Measurements from ENCODE around the gene GPS1.

Gene GPS1

DNA sequence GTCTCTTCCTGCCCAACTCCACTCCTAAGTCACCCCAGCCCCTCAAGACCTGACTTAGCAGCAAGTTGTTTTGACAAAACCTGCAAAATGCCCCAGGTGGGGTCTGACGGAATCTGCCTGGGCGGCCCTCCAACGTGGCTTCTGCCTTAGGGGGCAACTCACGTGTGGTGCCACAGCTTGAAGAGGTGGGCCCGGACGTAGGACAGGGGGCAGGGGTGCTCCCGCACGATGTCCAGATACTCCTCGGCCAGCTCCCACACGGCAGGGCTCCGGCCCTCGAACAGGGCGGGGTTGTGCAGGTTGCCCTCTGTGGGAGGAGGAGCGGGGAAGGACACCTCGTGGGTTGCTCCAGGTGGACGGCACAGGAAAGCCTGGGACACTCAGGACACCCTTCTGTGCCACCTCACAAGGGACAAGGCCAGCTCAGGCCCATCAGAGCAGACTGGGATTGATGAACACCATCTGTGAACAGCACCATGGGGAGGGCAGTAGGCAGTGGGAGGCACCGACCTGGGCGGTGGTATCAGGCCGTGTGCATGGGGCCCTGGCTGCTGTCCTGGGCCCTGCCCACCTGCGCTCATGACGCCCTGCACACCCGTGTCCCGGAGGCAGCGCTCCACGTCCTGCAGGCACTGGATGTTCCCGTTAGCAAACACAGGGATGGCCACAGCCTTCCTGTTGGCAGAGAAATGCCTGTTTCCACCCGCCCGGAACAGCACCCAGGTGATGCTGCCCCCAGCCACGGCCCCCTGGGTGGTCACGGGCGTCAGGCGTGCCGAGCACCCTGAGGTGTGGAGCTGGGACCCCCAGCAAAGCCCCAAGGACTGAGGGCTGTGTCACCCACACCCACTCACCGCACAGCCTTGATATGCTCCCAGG is 9.6 kb downstream of the GPS1 start:
- DNase-seq = no peak

DNA sequence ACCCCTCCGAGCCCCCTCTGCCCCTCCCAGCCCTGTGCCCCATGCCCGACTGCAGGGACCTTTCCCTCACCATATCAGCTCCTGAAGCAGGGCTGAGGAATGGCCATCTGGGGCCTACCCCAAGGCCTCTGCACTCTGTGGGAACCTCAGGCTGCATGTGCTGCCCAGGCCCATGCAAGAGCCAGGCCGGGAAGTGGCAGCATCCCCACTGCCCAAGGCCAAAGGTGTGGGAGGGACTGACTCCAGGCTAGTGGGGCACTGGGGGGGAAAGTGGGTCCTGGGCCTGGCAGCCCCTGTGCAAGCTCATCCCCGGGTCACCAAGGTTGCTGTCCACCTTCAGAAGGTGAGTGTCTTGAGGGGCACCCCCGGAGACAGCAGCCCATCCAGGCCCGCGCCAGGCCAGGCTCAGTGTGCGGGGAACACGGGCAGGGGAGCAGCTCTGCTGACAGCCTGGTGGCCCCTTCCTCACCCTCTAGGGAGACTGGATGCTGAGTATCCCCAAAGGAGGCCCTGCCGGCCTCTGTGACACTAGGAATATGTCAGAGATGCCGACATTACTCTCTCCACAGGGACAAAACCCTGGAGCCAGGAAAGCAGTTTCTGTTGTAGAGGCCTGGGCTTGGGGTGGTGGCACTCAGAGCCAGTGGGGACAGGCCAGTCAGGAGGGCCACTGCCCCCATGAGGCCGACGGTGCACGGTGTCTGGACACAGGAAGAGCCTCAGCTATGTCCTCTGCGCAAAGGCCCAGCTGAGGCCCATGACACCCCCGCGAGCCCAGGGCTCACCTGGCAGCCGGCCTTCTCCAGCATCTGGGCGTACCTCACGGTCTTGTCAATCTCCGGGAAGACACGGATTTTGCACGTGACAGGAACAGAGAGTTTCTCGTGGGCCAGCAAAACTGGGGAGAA is 10.6 kb downstream of the GPS1 start:
- DNase-seq = no peak

DNA sequence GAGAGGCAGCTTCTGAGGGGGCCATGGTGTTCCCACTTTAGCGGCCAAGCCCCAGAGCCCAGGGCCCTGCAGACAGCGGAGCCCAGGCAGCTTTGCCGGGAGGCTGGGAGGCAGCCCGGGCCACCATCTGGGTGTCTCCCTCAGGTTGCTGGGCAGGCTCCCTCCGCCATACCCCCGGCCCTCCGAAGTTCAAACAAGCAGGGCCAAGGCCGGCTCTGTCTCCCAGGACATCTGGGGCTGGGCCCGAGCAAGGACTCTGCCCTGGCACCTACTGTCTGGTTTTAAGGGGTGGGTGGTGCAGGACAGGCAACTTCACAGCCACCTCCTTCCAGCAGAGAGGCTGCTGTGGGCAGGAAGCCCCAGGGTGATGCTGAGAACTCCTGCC is 11.3 kb downstream of the GPS1 start:
- DNase-seq = no peak

DNA sequence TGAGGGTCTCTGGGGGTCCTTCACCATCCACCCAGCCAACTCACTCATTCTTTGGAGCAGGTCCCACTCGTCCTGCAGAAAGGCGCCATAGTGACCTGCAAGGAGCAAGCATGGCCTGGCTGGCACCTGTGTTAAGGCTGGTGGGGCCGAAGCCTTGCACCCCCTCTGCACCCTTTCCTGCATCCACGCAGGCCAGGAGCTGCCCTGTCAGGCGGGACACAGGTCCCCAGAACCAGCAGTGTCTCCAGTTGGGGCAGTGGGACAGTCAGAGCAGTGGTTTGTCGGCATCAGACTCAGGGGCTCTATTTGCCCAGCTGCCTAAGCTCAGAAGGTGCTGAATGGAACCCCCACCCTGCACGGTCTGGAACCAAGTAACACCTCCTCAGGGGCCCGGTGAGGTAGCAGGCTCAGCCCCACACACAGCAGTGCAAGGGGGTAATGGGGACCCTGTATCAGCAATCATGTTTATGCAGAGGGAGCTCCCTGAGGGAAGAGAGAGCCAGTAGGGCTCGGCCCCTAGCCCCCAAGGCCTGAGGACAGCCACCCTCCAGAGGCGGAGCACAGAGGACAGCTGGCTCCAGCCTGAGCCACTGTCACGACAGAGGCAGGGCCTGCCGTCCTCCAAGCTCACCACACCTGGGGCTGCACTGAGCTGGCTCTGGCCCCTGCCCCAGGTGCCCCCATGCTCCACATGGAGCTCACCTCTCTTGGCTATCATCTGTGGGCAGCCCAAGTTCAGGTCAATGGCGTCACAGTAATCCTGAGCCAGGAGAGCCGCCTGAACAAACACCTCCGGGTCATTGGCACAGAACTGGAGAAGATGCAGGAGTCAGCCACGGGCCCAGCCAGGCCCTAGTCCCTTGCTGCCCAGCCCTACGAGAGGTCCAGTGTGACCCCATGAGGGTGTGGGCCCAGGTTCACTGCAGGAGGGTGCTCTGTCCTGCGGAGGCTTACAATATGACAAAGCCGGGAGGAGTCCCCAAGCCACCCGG is 12.0 kb downstream of the GPS1 start:
- no peak for DNase-seq

DNA sequence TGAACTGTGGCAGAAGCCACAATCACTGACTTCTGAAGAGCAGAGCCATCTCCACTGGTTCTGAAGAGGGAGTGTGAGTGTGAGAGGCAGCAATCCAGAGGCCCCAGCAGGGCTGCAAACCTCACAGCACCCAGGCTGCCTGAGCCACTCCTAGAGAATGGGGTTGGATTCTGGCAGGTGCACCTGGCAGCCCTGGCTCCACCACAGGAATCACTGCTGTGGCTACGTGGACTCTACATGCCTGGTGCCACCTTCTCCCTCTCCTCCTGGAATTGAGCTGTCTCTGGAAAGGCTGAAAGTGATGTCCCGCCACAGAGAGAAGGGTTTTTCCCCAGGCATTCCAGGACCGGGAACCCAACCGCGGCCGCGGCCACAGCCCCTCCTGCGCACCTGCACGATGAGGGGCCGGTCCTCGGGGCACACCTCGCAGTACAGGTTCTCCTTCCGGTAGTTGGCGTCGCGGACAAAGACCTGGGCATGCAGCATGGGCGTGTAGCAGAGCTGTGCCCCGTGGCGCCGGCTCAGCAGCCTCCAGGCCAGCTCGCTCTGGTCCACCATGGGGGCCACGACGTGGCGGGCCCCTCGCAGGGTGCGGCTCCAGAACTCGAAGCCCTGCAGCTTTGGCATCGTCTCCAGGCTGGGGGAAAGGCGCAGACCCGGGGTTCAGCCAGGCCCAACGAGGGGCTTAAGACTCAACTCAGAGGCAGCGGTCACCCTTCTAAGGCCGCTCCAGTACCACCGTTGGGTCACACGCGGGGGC is 12.9 kb downstream of the GPS1 start:
- DNase-seq = no peak

DNA sequence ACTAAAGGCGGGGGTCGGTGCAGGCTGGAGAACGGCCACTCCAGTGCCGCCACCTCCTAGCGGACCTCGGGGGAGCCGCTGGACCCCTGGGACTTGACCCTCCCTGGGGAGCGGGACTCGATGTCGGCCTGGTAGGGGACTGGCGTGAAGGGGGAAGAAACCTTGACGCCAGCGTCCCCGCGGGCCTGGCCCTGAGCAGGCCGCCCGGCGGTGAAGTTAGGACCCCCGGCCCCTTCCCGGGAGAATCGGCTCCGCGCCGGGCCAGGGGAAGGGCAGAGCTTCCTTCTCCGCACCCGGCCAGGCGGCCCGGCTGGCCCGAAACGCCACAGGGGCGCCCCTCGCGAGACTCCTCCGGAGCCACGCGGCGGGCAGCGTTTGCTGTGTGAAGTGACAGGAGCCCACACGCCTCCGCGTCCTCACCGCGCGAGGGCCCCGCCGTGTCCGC is 13.5 kb downstream of the GPS1 start:
- peak; percentile 53 for DNase-seq

DNA sequence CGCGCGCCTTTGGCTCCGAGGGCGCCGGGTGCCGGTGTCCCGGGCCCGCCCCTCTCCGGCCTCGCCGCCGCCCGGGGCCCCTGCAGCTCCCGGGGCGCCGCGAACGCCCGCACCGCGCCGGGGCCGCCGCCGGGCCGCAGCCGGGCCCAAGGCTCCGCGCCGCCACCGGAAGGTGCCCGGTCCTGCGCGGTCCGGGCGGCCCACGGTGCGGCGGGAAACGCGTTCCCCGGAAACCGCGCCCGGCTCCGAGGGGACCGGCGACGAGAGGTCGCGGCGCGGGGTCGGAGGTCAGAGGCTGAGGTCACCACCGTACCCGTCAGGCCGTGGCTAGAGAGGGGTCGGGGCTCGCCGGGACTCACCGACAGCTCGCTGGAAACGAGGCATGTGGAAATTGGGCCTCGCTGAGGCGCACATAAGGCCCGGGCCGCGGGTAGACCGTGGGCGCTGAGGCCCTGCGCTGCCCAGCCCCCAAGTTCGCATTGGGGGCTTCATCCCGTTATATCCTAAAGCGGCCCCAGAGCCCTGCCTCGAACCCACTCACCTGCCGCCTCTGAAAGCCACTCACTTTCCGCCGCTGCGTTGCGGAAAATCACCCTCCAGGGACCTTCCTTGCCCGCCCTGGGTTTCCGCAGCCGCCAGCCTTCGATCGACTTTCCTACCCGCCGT is 14.1 kb downstream of the GPS1 start, which contains the start of gene DUS1L:
DUS1L (minus strand) TSS at position 167 of the 666 bp plus-strand sequence. CDS start 745 bp downstream, outside the sequence.
- peak; percentile 71 for DNase-seq

DNA sequence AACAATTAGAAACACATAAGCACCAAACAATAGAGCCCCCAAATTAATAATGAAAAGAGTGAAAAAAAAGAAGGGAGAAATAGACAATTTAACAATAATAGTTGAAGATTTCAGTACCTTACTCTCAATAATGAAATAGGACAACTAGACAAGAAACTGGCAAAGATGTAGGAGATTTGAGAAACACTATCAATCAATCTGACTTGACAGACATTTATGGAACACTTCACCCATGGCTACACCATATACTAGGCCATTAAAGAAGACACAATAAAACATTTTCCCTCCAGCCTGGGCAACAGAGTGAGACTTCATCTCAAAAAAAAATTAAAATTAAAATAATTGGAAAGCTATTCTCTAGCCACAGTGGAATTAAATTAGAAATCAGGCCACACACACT is 18.9 kb downstream of the GPS1 start:
- DNase-seq = no peak

DNA sequence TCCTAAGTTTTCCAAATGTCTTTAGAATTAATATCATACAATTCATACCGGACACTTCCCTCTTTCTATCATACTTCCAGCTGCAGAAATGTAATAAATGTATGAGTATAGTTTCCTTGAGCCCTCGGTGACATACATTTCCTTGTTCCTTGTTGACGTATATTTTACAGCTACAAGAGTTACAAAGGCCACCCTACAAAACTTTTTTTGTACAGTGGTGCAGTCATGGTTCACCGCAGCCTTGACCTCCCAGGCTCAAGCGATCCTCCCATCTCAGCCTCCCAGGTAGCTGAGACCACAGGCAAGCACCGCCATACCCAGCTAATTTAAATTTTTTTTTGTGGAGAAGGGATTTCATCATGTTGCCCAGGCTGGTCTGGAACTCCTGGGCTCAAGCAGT is 21.1 kb downstream of the GPS1 start:
- no peak for DNase-seq

DNA sequence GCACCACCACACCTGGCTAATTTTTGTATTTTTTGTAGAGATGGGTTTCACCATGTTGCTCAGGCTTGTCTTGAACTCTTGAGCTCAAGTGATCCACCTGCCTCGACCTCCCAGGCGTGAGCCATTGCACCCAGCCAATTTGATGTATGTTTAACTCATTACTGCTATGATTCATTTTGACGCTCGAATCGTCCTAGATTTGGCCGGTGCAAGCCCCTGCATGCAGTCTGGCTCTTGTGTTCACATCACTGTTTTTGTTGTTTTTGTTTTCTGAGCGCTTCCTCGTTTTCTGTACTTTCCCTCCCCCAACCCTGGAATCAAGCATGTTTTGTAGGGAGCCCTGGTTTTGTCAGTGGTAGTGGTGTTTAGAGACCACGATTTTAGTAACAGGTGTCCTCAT is 21.7 kb downstream of the GPS1 start:
- DNase-seq = no peak

DNA sequence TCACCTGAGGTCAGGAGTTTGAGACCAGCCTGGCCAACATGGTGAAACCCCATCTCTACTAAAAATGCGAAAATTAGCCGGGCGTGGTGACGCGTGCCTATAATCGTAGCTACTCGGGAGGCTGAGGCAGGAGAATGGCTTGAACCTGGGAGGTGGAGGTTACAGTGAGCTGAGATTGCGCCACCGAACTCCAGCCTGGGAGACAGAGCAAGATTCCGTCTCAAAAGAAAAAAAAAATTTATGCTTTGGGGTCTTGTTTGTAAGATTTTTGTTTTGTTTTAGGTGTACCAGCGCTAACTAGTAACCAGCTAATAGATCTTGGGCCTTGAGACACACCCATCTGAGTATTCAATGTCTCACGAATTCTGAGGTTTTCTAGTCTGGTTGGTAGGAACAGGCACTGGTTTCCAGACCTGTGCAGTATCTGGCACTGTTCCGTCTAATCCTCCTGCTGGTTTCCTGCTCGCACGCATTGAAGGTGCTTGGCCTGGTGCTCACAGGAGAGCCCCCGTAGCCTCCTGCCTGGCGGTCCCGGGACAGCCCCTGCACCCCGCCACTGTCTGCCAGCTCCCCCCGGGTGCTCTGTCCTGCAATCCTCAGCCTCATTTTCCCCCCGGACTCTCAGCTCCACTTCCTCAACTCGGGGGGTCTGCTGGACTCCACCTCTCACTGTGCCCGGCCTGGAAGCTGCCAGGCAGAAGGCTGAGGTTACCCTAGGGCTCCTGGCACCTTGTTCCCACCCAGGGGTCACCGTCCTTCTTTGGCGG is 24.5 kb downstream of the GPS1 start:
- no peak for DNase-seq

DNA sequence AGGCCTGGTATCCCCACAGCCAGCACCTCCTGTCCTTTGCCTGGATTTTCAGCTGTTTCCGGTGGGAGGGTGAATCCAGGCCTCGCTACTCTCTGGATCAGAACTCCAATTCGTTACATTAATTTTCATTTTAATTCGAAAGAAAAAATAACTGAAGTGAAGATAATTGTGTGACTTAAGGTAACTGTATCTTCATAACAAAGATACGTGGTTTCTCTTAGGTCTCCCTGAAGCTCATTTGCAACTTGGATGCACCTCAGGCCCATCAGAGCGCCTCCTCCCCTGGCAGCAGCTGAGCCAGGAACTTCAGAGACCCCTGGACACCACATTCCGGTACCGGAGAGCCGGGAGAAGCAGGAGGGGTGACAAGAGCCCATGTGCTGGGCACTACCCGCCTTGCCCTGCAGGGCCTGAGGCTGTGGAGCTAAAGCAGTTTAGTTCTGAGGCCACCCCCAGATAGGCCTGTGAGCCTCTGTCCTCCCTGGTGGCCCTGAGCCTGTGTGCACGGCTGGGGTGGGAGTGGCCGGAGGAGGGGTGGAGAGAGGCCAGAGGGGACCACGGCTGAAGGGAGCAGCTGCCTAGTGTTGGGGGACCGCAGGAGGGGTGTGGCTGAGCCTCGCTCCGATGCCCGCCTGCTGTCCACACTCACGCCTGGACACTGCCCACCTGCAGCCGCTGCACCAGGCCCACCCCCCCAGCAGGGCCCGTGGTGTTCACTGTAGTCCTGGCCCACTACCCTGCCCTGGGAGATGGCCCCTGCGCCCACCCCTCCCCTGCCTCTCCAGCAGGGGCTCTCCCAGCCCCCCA is 25.3 kb downstream of the GPS1 start:
- no peak for DNase-seq

DNA sequence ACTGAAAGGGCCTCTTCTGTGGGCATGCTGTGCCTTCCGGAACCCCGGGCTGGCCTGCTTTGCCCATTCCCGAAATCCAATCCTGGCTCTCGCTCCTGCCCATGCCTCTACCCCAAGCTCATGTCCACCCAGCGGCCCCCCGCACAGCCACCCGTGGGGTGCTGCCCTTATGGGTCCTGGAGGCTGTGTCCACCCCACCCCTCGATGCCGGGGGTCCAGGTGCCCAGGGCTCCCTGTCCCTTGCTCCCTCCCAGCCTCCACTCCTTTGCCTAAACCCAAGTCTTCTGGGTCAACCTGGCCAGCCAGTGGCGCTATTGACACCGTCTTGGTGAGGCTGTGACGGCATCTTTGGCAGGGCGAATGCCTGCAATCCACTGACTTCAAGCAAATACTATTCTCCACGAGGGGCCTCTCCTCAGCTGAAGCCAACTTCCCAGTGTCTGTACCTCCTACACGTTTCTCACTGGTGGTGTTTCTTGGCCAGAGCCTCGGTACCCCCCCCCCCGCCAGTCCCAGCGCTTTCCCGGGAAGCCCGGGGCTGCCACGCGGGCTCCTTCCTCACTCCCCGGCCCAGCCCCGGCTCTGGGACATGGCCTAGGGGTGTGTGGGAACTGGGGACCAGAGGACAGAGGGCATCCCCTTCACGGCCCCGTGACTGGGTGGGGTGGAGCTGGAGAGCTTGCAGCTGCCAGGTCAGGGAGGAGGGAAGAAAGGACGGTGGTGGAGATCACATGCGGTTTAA is 26.1 kb downstream of the GPS1 start:
- no peak for DNase-seq

DNA sequence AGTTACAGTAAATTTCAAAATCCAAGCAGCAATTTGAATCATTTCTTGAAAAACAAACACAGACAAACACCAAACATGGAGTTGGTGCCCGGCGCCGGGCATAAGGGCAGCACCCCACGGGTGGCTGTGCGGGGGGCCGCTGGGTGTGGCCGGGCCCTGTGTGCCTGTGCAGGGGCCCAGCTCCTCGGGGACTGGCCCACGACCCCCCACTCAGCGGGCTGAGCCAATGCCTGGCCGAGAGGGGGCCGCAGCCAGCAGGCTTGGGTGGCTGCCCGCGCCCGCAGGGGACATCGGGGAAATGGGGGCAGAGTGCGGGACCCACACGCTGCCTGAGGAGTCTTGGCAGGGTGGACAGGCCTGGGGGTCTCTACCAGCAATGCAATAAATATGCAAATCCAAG is 26.7 kb downstream of the GPS1 start:
- no peak for DNase-seq

DNA sequence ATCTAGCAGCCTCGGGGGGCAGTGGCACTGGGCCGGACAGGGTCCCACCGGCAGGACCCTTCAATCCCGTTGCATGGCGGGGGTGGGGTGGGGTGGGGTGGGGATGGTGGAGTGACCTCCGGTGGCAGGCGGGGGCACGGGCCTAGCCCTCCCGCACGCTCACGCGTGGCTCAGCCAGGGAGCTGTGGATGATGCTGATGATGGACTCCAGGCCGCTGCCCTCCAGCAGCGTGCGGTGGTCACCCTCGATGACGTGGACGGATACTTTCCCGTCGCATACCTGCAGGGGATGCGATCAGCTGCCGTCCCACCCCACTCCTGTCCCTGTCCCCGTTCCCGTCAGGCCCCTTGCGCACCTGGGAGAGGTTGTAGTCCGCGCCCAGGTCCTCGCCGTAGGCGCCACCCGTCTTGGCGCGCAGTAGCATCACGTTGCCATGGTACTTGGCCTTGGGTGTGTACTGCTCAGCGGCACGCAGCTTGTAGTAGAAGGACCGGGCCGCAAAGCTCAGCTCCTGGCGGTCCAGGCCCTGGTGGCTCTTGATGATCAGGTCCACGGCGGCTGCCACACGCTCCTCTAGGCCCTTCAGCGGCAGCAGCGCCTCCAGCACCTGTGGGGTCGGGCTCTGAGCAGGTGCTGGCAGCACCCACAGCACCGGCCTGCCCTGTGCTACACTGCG is 27.4 kb downstream of the GPS1 start:
- DNase-seq = no peak

DNA sequence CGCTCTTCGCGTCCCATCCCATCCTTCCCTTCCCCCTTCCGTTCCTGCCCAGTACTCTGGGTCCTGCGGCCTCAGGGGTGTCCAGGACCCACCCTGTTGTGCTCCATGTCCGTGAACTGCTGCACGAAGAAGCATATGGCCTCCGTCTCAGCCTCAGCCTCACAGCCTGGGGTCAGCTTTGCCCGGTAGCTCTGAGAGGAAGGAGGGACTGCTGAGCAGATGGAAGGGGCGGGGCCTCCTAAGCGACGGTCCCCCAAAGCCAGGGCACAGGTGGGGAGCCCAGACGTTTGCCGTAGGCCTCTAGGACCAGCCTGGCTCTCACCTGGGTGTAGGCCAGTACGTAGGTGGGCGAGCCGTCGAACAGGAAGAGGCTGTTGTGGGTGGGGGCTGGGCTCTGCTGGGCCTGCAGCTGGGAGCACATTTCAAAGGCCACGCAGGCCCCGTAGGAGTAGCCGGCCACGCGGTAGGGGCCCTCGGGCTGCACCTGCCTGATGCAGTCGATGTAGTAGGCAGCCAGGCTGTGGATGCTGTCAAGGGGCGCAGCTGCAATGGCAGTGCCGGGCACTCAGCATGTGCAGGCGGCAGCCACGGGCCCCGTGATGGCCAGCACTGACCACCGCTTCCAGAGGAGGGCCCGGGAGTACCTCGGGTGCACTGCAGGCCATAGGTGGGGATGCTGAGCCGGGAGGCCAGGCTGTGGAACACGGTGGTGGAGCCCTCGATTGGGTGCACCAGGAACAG is 28.5 kb downstream of the GPS1 start:
- no peak for DNase-seq

DNA sequence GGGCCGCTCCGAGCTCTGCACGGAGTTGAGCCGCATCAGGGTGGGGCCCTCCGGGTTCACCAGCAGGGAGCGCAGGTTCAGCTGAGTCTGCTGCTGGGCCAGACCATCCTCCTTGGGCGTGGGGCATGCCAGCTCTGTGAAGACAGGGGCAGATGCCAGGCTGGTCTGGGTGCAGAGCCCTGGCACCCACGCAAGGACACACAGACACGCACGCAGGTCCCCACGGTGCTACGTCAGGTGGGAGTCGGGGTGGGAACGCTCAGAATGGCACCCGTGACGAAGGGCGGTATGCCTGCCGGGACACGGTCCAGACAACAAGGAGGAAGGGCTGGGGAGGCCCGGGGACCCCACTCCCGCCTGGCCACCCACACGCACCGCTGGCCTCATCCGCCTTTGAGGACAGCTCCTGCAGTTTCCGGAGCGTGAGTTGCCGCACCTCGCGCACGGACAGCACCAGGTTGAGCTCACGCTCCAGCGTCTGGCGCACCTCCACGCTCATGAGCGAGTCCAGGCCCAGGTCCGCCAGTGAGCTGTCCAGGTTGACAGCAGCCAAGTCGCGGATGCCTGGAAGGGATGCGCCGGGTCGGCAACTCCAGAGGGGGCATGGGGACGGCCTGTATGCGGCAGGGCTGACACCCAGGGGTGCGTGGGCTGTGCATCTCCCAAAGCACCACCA is 29.2 kb downstream of the GPS1 start:
- no peak for DNase-seq

Measured in activated naive CD4-positive, alpha-beta T cell treated with anti-CD3 and anti-CD28 coated beads, Interleukin-2, amount 50 U/mL, for 16 hours (primary cell).